Activated gamma-delta T cell treated with anti-CD3 and anti-CD28 coated beads, Interleukin-2, amount 50 U/mL, for 16 hours (primary cell): Measurements from ENCODE around the gene KCNK7.
A peak's percentile ranks its signal among the peaks of the same experiment; 100 is the strongest.

Experiments
- DNase-seq: peaks from one replicate; pipeline ENCODE4 v3.0.0-alpha.2; 2020; ENCODE audit warnings: low read depth

KCNK7 gene

DNA sequence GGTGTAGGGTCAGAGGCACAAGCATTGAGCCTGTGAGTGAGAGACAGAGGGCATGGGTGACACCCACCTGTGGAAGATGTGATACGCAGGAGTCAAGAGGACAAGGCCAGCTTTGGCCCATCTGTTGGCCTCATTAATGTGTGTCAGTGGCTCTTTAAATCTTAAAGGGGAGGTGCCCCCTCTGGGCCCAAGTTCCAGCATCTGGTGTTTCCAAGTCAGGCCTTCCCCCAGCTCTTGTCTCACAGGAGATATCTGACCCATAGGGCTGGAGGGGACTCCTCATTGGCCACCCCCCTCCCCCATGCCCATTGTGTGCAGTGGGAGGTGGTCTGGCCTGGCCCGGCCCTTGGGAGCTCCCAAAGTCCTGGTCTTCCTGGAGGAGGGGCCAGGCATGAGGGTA, 8.9 kb downstream of the KCNK7 start:
- DNase-seq, result no peak

DNA sequence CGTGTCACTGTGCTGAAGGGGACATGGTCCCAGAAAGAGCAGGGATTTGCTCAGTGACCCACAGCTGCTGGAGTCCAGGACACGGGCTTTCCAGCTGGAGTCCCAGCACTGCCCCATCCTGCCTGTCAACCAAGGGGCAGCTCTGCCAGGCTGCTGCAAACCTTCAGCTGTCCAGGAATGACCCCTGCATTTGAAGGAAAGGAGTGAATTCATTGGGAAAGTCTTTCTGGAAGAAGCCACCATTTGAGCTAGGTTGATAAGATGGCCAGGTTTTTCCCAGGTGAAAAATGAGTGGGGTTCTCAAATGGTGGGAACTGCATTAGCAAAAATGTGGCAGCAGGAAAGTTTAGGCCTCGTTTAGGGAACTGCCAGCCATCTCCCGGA, 9.4 kb downstream of the KCNK7 start:
- DNase-seq, result no peak

DNA sequence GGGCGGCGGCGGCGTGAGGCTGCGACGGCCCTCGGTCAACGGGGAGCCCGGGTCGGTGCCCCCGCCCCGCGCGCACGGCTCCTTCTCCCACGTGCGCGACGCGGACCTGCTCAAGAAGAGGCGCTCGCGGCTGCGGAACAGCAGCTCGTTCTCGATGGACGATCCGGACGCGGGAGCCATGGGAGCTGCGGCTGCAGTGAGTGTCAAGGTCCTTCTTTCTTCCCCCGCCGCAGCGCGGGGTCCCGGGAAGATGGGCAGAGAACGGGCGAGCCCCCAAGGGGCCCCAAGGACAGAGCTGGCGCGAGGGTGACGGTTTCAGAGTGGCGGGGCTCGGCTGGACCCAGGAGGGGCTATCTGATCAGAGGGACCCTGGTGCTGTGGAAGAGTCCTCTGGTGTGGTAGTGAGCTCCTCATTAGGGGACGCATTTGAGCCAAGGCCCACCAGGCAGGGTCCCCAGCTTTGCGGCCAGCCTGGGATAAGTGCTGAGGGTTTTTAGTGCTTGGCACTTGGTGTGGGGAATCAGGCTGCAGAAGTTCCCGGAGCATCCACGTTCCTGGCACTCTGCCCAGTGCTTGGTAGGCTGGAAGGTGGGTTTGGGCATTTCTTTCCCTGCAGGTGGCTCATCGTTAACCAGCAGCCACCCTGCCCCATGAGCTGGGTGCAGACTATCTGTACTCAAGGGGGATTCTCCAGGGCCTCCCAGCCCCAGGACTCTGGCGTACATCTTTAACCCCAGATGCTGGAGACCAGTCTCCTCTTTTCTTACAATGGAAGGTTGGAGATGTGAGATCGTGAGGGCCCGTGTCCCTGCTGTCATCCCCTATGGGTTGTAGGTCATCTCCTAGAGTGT, 10.0 kb downstream of the KCNK7 start:
- DNase-seq, result no peak

DNA sequence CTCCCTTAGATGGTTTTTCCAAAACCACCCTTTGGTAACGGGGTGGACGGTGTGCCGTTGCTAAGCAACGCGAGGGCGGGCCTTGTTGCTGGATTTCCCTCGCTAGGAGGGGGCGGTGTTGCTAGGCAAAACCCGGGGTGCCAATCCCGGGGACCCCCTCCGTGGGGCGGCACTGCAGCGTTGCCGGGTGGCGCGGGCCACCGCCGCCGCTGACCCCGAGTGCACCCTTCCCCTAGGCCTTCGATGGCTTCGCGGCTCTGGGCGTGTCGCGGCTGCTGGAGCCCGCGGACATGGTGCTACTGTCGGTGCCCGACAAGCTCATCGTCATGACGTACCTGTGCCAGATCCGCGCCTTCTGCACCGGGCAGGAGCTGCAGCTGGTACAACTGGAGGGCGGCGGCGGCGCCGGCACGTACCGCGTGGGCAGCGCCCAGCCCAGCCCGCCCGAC, 10.9 kb downstream of the KCNK7 start:
- no peak for DNase-seq

DNA sequence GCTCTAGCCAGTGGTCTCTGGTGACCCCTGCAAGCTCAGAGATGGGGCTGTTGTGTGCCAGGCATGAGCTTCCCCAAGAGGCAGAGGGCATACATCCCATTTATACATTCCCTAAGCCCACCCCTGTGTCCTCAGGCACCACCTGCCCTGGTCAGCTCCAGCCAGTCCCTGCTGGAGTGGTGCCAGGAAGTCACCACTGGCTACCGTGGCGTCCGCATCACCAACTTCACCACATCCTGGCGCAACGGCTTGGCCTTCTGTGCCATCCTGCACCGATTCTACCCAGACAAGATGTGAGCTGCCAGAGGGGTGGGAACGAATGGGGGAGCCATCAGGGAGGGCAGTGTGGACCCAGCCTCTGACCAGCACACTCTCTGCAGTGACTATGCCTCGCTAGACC, 11.5 kb downstream of the KCNK7 start:
- DNase-seq, result no peak

DNA sequence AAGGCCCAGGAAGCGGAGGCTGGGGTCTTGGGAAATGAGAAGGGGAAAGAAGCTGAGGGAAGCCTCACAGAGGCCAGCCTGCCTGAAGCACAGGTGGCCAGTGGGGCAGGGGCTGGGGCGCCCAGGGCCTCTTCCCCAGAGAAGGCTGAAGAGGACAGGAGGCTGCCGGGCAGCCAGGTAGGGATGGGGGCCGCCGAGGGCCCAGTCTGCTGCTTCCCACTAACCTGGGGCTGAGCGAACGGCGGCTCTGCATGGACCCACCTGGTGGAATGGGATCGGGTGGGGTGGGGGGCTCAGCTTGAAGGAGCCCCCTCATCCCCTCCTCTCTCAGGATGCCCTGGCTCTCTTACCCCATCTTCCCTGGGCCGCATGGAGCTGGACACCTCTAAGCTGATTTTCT, 12.0 kb downstream of the KCNK7 start:
- DNase-seq, result no peak

DNA sequence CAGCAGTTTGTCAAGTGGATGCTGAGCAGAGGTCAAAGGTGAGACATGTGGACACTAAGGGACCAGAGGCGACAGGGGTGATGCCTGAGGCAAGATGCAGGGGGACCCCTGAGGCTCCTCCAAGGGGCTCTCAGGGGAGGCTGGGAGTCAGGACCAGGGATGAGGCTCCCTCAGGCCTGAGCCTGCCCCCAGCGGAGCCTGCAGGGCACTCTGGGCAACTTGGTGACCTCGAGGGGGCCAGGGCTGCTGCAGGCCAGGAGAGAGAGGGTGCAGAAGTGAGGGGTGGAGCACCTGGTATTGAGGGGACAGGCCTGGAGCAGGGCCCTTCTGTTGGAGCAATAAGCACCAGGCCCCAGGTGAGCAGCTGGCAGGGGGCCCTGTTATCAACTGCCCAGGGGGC, 13.7 kb downstream of the KCNK7 start:
- DNase-seq, result no peak

DNA sequence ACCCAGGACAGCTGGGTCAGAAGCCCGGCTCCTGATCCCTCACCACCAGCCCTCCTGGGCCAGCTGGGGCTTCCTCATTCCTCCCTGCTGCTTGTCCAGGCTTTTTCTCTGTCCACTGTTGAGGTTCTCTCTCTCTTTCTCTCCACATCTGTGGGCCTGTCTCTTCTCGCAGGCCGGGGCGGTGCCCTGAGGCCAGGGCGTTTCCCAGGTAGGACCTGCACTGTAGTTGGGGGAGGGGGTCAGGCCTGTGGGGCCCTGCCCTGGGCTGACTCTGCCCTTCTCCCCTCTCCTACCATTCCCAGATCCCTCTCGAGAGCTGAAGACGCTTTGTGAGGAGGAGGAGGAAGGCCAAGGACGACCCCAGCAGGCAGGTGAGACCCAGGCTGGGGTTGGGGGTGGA, 14.8 kb downstream of the KCNK7 start:
- DNase-seq, result no peak

DNA sequence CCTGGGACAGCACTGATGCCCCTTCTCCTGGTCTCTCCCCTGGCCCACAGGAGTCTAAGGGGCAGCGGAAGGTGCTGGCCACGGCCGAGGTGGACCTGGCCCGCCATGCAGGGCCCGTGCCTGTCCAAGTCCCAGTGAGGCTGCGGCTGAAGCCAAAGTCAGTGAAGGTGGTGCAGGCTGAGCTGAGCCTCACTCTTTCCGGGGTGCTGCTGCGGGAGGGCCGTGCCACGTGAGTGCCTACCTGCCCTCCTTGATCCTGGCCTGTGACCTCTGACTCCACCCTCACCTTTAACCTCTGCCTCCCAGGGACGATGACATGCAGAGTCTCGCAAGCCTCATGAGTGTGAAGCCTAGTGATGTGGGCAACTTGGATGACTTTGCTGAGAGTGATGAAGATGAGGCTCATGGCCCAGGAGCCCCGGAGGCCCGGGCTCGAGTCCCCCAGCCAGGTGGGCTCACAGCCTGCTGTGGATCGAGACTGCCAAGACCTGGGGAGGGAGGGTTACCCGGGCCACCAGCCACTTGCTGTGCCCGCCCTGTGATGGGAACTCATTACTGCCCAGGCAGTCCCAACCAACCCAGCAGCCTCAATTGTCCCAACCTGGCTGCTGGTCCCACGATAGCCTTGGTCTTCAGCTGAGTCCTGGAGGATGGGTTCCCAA, 15.4 kb downstream of the KCNK7 start:
- DNase-seq, result no peak

DNA sequence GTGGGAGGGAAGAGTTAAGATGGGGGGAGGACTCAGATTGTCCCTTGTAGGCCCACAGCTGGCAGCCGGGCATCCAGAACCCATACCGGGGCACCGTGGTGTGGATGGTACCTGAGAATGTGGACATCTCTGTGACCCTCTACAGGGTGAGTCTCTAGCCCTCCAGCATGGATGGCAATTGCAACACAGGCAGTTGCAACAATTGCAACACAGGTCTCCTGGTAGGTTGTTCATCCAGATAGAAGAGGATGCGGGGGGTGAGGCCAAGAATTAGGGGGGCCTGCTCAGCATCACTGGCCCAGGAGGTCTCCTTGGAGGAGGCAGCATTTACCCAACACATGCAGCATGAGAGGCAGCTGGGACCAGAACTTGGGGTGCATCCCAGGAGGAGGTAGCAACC, 16.3 kb downstream of the KCNK7 start:
- no peak for DNase-seq

DNA sequence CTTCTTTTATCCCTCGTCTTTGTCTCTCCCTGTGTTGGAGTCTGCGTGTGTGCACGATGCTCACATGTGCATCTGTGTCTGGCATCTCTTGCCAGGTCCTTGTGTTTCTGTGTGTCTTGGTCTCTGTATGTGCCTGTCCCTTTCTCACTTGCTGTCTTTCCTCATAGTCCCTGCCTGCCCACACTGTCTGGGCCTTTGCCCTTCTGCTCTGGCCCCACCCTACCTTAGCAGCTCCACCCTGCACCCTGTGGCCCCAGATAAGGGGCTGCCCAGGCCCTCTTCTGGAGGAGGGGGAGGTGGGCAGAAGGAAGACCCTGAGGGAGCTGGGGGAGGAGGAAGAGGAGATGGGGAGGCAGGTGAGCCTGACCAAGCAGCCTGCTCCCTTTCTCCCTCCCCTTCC, 16.9 kb downstream of the KCNK7 start:
- no peak for DNase-seq

DNA sequence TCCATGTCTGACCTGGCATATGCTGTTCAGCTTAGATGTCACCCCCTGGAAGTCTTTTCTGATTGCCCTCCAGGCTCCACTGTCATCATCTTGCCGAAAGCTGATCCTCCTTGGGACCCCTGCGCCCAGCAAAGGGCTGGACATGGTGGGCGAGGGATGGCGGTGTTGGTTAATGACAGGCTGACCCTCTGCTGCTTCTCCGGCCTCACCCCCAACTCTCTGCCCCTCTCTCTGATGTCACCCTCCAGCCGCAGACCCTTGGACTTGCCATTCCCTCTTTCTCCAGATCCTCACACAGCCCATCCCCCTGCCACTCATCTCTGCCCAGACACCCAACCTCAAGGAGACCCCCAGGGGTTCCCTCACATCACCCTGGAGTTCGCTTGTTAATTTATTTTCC, 17.5 kb downstream of the KCNK7 start:
- no peak for DNase-seq

DNA sequence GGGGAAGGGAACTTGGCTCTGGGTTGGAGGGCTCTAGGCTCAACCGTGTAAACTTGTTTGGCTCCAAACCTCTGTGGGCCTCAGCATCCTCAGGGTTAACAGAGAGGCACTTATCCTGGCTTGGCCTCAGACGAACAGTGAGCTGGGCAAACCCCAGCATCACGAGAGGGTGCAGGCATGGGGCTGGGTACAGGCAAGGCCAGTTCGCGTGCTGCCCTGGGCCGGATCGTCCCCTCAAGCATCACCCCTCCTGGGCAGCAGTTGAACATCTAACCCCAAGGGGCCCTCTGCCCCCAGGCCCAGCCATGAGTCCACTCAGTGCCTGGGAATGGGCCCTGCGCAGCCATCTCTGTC, 17.9 kb downstream of the KCNK7 start:
- DNase-seq, result no peak

DNA sequence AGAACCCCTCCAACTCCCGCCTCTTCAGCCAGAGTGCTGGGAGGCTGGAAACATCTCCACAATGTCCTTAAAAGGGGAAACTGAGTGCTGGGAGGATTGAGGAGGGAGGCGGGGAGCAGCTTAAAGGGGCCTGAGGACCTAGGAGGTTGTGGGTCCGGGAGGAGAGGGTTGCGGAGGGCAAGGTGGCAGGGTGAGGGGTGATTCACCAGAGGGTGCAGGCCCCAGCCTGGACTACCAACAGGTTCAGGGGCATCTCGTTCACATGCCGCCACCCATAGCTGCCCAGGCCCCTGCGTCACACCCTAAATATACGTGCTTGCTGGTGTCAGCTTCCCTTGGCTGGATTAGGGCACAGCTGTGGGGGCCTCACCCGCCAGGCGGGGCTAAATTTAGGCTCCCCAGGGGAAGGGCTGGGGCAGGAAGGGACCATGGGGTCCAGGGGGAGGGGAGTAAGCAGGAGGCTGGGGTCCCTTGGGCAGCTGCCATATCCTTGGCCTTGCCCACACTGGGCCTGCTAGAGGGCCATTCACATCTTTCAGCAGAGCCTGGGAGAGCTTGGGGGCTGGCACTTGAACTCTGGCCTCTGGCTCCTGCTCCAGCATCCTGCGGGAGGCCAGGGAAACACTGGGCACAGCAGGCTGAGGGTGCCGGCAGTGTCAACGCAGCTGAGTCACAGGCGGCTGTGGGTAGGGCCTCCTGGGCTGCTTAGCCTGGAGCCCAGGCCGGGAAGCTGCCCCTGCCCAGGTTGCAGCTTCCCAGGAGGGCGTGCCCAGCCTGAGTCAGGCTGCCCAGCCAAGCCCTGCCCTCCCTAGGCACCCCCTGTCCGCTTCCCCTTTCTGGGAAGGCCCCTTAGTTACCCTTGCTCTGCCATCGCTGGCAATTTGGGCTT, 18.5 kb downstream of the KCNK7 start:
- DNase-seq, result no peak

DNA sequence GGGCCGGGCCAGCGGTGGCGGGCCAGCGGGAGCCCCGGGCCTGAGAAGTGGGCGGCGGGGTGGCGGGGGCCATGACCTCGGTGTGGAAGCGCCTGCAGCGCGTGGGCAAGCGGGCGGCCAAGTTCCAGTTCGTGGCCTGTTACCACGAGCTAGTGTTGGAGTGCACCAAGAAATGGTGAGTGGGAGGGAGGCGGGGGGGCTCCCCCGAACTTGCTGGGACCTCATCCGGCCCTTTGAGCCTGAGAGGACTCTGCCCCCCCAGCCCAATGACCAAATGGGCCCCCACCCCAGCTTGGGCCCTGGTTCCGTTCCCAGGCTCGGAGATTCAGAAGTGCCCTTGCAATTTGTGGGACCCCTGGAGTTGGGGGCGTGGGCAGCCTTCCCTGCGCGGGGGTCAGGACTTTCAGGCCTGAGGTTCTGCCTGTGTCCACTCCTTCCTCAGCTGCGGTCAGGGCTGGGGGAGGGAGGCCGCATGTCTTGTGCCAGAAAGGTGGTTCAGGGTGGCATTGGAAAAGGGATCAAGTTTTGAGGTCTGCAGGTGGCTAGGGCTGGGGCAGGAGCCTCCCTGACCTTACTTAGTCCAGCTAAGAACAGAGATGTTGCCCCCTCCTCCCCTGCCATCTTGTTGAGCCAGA, 19.3 kb downstream of the KCNK7 start:
- no peak for DNase-seq

DNA sequence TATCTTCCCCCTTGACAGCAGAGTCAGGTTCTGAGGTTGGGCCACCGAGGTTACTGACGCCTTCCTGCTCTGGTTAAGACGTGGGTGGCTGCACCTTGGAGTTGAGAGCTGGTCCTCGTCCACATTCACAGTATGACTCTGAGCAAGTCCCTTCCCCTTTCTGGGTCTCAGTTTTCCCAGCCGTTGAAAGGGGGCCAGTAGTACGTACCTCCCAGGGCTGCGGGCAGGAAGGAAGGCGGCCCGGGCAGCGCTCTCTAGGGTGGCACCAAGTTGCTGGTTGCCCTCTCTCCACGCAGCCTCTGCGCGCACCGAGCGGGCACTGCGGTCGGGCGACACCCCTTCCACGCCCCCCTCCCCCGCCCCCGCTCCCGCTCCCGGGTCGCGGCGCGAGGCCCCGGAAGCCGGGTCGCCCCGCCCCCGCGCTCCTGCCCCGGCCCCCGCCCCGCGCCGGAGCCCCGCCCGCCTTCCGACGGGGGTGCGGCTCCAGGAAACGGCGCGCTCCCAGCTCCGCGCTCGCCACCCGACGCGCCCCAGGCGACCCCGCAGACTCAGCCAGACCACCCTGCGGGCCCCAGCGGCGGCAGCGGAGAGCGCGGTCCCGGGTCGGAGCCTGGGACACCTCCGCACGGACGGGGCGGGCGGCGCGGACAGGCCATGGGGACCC, 19.9 kb downstream of the KCNK7 start, which contains the start of gene EHBP1L1:
Gene EHBP1L1 (plus strand): TSS at position 486 of the 664 bp plus-strand sequence. CDS start 250 bp downstream, outside the sequence.
- DNase-seq, result peak; percentile 57

DNA sequence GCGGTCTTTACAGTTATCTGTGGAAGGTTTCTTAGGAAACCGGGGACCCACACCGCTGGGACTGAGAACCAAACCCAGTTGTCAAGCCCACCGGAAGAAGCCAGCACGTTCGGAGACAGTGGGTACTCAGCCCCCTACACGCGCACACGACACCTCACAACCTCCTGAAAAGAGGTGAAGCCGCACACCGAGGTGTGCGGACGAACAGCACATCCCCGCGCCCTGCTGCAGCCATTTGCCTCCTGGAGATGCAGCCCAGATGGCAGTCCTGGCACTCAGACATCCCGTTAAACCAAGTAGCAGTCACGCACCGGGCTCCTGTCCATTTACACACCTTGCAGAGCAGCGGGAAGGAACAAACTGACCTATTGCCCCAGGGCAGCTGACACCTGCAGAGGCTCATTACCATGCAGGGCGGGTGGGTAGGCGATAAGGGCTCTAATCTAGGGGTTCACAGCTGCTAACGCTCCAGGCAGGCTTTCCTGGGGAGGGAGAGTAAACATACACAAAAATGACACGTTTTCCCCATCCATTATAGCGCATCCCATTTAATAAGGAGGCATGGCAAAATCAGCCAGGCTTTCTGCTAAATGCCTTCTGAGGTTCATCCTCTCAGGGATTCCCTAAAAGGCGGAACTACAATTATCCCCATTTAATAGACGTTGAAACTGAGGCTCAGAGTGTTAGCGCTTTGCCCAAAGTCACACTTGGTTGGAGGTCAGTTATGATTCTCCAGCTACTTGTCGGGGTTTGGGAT, 20.6 kb downstream of the KCNK7 start:
- no peak for DNase-seq

DNA sequence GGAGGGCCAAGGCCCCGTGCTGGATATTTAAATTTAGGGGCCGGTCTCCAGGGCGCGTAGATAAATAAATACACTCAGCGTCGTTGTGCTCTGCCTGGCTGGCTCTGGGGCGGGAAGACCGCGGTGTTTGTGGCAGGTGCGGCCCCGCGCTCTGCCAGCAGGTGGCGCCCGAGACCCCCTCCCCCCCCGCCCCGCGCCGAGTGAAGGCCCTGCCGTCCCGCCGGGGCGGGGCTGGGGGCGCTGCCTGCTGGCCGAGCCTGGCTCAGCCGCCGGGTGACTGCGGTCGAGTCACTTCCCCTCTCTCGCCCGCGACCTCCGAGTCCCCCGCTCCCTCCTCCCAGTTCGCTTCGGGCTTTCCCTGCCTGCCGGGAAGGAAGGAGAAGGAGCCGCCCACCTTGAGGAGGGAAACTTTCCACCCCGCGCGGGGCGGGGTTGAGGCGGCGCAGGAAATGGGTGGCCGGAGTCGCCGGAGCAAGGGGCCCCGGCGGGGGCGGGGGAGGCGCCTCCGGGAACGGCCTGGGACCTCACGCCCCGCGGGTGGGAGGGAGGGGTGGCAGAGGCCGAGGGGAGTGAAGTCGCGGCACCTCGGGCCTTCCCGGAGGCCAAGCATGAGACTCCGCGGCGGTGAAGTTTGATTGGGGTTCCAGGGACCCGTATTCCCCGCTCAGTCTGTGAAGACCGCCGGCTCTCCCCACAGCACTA, 21.3 kb downstream of the KCNK7 start:
- peak; percentile 76 for DNase-seq

DNA sequence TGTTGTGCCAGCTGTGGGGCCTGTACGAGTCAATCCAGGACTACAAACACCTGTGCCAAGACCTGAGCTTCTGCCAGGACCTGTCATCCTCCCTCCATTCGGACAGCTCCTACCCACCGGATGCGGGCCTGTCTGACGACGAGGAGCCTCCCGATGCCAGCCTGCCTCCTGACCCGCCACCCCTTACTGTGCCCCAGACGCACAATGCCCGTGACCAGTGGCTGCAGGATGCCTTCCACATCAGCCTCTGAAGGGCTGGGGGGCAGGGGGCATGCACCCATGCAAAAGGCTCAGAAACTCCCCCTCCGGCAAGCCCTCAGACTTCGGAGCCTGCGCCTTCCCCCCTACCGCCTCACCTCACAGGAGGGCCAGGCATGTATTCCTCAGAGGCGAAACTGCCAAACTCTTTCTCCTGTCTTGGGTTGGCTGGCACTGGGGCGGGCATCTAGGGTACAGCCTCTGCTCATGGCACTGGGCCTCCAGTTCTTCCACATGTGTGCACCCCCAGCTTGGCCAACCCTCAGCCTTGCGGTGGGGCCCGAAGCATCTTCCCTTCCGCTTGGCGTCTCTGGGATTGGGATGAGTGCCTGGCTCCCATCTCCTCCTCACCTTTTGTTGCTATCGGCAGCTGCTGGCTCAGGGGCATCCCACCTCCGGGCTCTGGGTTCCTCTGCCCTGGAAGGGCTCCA, 22.1 kb downstream of the KCNK7 start:
- DNase-seq, result no peak
